Measurements from ENCODE around the gene GGTLC3.
A peak's percentile ranks its signal among the peaks of the same experiment; 100 is the strongest.
"Not testable (repeated sequence)": the region's sequence is repeated elsewhere in the genome, so short reads cannot be mapped to it uniquely, and the experiment has no call there.

GGTLC3 gene

GRCh38 chr22:18529416-18530145 is 11.6 kb upstream of the GGTLC3 start:
- not testable (repeated sequence) for H3K4me1 Mint-ChIP-seq; DNase-seq; H3K9me3 Mint-ChIP-seq; H3K27ac Mint-ChIP-seq; H3K27me3 Mint-ChIP-seq (ENCODE audit: low read depth, poor library complexity); H3K36me3 Mint-ChIP-seq (ENCODE audit: low read depth); H3K4me3 Mint-ChIP-seq

GRCh38 chr22:18528597-18529415 is 10.8 kb upstream of the GGTLC3 start:
- H3K4me1 Mint-ChIP-seq; H3K27ac Mint-ChIP-seq; H3K27me3 Mint-ChIP-seq (ENCODE audit: low read depth, poor library complexity); H3K4me3 Mint-ChIP-seq; H3K9me3 Mint-ChIP-seq; H3K36me3 Mint-ChIP-seq (ENCODE audit: low read depth): not testable (repeated sequence)
- DNase-seq, result peak; percentile 80

- not testable (repeated sequence) for H3K36me3 Mint-ChIP-seq (ENCODE audit: low read depth); H3K4me1 Mint-ChIP-seq; H3K27me3 Mint-ChIP-seq (ENCODE audit: low read depth, poor library complexity); H3K9me3 Mint-ChIP-seq; DNase-seq; H3K27ac Mint-ChIP-seq; H3K4me3 Mint-ChIP-seq
These were observed 10.0 kb upstream of the GGTLC3 start, which contains the start of gene TMEM191B for GRCh38 chr22:18527752-18528596. Gene TMEM191B, plus strand, starts transcription at chr22:18527802. Its CDS starts 179 bp downstream, at chr22:18527981.

GRCh38 chr22:18523328-18523727 is 5.4 kb upstream of the GGTLC3 start:
- H3K36me3 Mint-ChIP-seq (ENCODE audit: low read depth); H3K27ac Mint-ChIP-seq; H3K4me3 Mint-ChIP-seq; H3K4me1 Mint-ChIP-seq; DNase-seq; H3K27me3 Mint-ChIP-seq (ENCODE audit: low read depth, poor library complexity); H3K9me3 Mint-ChIP-seq: not testable (repeated sequence)

GRCh38 chr22:18522762-18523161 is 4.8 kb upstream of the GGTLC3 start:
- not testable (repeated sequence) for H3K27ac Mint-ChIP-seq; H3K9me3 Mint-ChIP-seq; H3K36me3 Mint-ChIP-seq (ENCODE audit: low read depth); DNase-seq; H3K4me3 Mint-ChIP-seq; H3K4me1 Mint-ChIP-seq; H3K27me3 Mint-ChIP-seq (ENCODE audit: low read depth, poor library complexity)

GRCh38 chr22:18513454-18513853 is 4.5 kb downstream of the GGTLC3 start:
- not testable (repeated sequence) for H3K36me3 Mint-ChIP-seq (ENCODE audit: low read depth); H3K27ac Mint-ChIP-seq; H3K4me3 Mint-ChIP-seq; DNase-seq; H3K9me3 Mint-ChIP-seq; H3K27me3 Mint-ChIP-seq (ENCODE audit: low read depth, poor library complexity); H3K4me1 Mint-ChIP-seq

- not testable (repeated sequence) for H3K4me3 Mint-ChIP-seq
These were observed 5.6 kb downstream of the GGTLC3 start for GRCh38 chr22:18512378-18512777.

GRCh38 chr22:18511327-18511726 is 6.6 kb downstream of the GGTLC3 start:
- DNase-seq; H3K4me1 Mint-ChIP-seq; H3K27me3 Mint-ChIP-seq (ENCODE audit: low read depth, poor library complexity); H3K9me3 Mint-ChIP-seq; H3K27ac Mint-ChIP-seq; H3K36me3 Mint-ChIP-seq (ENCODE audit: low read depth); H3K4me3 Mint-ChIP-seq: not testable (repeated sequence)

More at GRCh38 chr22:18512378-18512777, 5.6 kb downstream of the GGTLC3 start:
- DNase-seq; H3K9me3 Mint-ChIP-seq; H3K36me3 Mint-ChIP-seq (ENCODE audit: low read depth); H3K27ac Mint-ChIP-seq; H3K27me3 Mint-ChIP-seq (ENCODE audit: low read depth, poor library complexity); H3K4me1 Mint-ChIP-seq: not testable (repeated sequence)

- not testable (repeated sequence) for H3K36me3 Mint-ChIP-seq (ENCODE audit: low read depth); H3K27ac Mint-ChIP-seq; H3K4me1 Mint-ChIP-seq; DNase-seq; H3K27me3 Mint-ChIP-seq (ENCODE audit: low read depth, poor library complexity); H3K9me3 Mint-ChIP-seq; H3K4me3 Mint-ChIP-seq
These were observed 21.7 kb downstream of the GGTLC3 start for GRCh38 chr22:18496227-18496626.
